ENCODE data around the gene KRTAP10-11. TPM values are rescaled to one million over a fixed set of nuclear protein-coding genes. Genes with fewer than 3 reads are reported as not detected.
"Not testable (repeated sequence)": the region's sequence is repeated elsewhere in the genome, so short reads cannot be mapped to it uniquely, and the experiment has no call there.

KRTAP10-11 gene
- total and polyA plus RNA-seq, 7 donors = not detected

DNA sequence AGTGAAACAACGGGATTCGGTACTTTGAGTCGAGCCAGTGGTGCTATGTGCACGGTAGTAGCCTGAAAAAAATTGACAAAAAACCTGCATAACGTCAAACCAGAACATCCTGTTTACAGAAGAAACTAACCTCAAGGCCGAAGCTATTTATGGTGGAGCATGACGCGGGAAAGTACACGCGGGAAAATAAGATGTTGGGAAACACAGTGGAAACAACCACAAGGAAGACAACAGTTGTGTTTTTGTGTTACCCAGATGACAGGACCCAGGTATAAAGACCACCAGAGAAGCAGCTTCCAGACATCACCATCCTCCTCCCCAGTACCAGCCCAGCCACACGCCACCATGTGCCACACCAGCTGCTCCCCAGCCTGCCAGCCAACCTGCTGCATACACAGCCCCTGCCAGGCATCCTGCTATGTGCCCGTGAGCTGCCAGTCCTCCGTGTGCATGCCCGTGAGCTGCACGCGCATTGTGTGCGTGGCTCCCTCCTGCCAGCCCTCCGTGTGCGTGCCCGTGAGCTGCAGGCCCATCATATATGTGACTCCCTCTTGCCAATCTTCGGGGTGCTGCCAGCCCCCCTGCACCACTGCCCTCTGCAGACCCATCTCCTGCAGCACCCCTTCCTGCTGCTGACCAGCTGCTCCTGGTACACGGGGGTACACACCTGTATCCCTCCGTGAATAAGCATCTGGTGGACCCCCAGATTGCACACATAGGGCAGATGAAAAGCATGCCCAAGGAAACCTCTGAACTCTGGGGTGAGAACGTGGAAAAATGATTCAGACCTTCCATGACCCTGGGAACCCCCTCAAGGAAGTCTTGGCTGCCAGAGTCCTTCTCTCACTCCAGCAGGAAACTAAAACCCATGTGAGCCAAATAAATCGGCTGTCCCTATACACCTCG is 11.7 kb downstream of the KRTAP10-11 start, which contains the start of gene KRTAP12-3:
KRTAP12-3 (plus strand) TSS at position 298 of the 906 bp plus-strand sequence; CDS start at position 346, 48 bp downstream.
- H3K27ac ChIP-seq = no peak within 1 kb of the TSS
- no peaks in the 10 kb centered on the region for H3K4me1 ChIP-seq
- intact Hi-C loops (cut with DNase I) = no loop called here
- DNase-seq (no peak), ATAC-seq (no peak)
- no peaks in the 10 kb centered on the region for H3K36me3 ChIP-seq (ENCODE audit: insufficient read depth in 1 of 2, low read depth in 1 of 2)
- no peak within 1 kb of the TSS for H3K4me3 ChIP-seq
- H3K9me3 ChIP-seq = no peaks in the 10 kb centered on the region
- TF ChIP-seq, protein P1, sequence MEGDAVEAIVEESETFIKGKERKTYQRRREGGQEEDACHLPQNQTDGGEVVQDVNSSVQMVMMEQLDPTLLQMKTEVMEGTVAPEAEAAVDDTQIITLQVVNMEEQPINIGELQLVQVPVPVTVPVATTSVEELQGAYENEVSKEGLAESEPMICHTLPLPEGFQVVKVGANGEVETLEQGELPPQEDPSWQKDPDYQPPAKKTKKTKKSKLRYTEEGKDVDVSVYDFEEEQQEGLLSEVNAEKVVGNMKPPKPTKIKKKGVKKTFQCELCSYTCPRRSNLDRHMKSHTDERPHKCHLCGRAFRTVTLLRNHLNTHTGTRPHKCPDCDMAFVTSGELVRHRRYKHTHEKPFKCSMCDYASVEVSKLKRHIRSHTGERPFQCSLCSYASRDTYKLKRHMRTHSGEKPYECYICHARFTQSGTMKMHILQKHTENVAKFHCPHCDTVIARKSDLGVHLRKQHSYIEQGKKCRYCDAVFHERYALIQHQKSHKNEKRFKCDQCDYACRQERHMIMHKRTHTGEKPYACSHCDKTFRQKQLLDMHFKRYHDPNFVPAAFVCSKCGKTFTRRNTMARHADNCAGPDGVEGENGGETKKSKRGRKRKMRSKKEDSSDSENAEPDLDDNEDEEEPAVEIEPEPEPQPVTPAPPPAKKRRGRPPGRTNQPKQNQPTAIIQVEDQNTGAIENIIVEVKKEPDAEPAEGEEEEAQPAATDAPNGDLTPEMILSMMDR (IDR thresholded peaks at IDR 0.05) = no peak
- 68 to 74% (median 70%) methylated on average over 26 of the region's 26 CpGs for WGBS, 3 donors
- peaks cover 2 to 44% (median 5%) of the 10 kb centered on the region in 3 donors for H3K27me3 ChIP-seq (ENCODE audit: insufficient read depth in 3 of 3, low read length in 2 of 3)

DNA sequence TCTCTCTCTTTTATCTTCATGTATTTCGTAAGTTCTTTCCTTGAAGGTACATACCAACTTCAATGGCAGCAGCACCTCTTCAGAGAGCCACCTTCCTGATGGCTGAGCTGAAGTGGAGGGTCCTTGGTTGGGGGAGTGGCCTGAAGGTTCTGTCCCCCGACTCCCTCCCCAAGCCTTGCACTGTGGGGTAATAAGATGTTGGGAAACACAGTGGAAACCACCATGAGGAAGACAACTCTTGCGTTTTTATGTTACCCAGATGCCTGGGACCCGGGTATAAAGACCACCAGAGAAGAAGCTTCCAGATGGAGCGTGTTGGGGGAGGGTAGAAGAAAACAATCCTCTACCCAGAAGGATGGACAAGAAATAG is 12.3 kb downstream of the KRTAP10-11 start:
- ATAC-seq (no peak), DNase-seq (no peak)
- Histone ChIP-seq H3K36me3 (ENCODE audit: insufficient read depth in 1 of 2, low read depth in 1 of 2) (no peaks in the 10 kb centered on the region), H3K4me1 (no peaks in the 10 kb centered on the region), H3K27me3 (ENCODE audit: insufficient read depth in 3 of 3, low read length in 2 of 3) (peaks cover 2 to 46% (median 5%) of the 10 kb centered on the region in 3 donors), H3K4me3 (no peak overlapping the region), H3K9me3 (no peaks in the 10 kb centered on the region), H3K27ac (no peak overlapping the region)
- WGBS, 3 donors = 72 to 82% (median 78%) methylated on average over 5 of the region's 5 CpGs
- TF ChIP-seq, protein P1 (IDR thresholded peaks at IDR 0.05) = no peak
- intact Hi-C loops (cut with DNase I) = no loop called here

DNA sequence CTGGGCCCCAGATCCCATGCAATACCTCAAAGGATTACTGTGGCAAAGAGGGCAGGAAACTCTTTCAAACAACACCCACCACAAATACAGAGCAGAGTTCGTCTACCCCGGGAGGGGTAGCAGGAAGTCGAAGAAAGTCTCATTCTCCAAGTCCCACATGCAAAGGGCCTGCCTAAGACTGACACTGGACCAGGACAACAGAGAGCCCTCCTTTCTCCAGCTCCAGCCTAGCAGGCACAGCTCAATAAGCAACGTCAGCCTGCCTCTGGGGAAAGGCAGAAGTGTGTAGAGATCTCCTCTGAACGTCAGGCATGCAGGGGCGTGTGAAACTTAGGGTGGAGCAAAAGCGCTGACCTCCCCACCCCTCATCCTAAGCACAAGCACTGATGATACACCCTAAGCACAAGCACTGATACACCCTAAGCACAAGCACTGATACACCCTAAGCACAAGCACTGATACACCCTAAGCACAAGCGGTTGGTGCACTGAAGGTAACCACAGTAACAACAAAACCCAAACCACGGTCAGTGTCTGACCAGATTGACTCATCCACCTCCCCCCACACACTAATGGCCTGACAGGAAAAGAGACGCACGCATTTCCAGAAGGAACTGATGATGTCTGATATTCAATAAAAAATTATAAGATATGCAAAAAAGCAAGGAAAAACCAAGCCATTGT is 12.8 kb downstream of the KRTAP10-11 start:
- TF ChIP-seq, protein P1 (IDR thresholded peaks at IDR 0.05) = no peak
- Histone ChIP-seq H3K27me3 (ENCODE audit: insufficient read depth in 3 of 3, low read length in 2 of 3) (peaks cover 2 to 46% (median 5%) of the 10 kb centered on the region in 3 donors), H3K4me3 (no peak overlapping the region), H3K27ac (no peak overlapping the region), H3K4me1 (no peaks in the 10 kb centered on the region), H3K9me3 (no peaks in the 10 kb centered on the region), H3K36me3 (ENCODE audit: insufficient read depth in 1 of 2, low read depth in 1 of 2) (no peaks in the 10 kb centered on the region)
- 52 to 63% (median 55%) methylated on average over 11 of the region's 11 CpGs for WGBS, 3 donors
- DNase-seq (no peak), ATAC-seq (no peak)
- intact Hi-C loops (cut with DNase I) = no loop called here

DNA sequence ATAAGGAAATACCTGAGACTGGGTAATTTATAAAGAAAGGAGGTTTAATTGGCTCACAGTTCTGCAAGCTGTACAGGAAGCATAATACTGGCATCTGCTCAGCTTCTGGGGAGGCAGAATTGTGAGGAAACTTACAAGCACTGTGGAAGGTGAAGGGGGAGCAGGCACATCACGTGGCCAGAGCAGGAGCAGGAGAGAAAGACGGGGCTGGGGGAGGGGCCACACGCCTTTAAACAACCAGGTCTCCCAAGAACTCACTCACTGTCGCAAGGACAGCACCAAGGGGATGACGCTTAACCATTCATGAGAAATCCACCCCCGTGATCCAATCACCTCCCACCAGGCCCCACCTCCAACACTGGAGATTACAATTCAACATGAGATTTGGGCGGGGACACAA is 15.4 kb downstream of the KRTAP10-11 start:
- ATAC-seq; DNase-seq; intact Hi-C loops (cut with DNase I); H3K27ac ChIP-seq; H3K36me3 ChIP-seq (ENCODE audit: insufficient read depth in 1 of 2, low read depth in 1 of 2); H3K4me3 ChIP-seq; H3K9me3 ChIP-seq; H3K4me1 ChIP-seq: not testable (repeated sequence)
- H3K27me3 ChIP-seq (ENCODE audit: insufficient read depth in 3 of 3, low read length in 2 of 3) = peaks cover 0 to 37% (median 5%) of the 10 kb centered on the region in 3 donors
- WGBS, 3 donors = 55 to 64% (median 58%) methylated on average over 7 of the region's 7 CpGs

DNA sequence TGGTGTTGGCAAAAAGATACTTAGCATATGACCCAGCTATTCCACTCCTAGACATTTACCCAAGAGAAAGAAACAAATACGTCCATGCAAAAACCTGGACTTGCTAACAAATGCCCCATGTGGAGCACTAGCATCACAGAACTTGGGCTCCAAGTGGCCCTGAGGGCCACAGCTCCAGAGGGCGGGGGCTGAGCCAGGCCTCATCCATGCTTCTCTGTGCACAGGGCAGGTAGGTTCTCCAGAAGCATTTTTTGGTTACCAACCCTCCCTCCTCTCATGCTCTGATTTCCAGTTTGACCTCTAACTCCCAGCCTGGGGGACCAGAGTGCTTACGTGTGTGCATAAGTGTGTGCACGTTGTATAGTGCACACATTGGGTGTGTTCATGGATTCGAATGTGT is 18.5 kb downstream of the KRTAP10-11 start:
- Histone ChIP-seq H3K36me3 (ENCODE audit: insufficient read depth in 1 of 2, low read depth in 1 of 2) (no peaks in the 10 kb centered on the region), H3K27me3 (ENCODE audit: insufficient read depth in 3 of 3, low read length in 2 of 3) (peaks cover 0 to 19% (median 5%) of the 10 kb centered on the region in 3 donors), H3K27ac (no peak overlapping the region), H3K4me3 (no peak overlapping the region), H3K9me3 (no peaks in the 10 kb centered on the region), H3K4me1 (no peaks in the 10 kb centered on the region)
- 86 to 94% (median 88%) methylated on average over 5 of the region's 5 CpGs for WGBS, 3 donors
- intact Hi-C loops (cut with DNase I) = no loop called here
- TF ChIP-seq, protein P1 (IDR thresholded peaks at IDR 0.05) = no peak
- DNase-seq (no peak), ATAC-seq (no peak)
